ENCODE measurements around the gene SNCG. TPM values are rescaled to one million over a fixed set of nuclear protein-coding genes. Genes with fewer than 3 reads are reported as not detected.
"Not testable (repeated sequence)": the region's sequence is repeated elsewhere in the genome, so short reads cannot be mapped to it uniquely, and the experiment has no call there.

SNCG gene
- total RNA-seq, 2 experiments from 2014 or later: not detected

GRCh38 chr10:86974484-86974883 is 16.1 kb downstream of the SNCG start:
- no peak overlapping the region for H3K27ac Mint-ChIP-seq
- H3K9me3 Mint-ChIP-seq: no peaks in the 10 kb centered on the region
- POLR2A ChIA-PET: no interaction called here
- H3K4me1 Mint-ChIP-seq: peaks cover 22% of the 10 kb centered on the region
- peaks cover 28% of the 10 kb centered on the region for H3K27me3 Mint-ChIP-seq
- CTCF ChIA-PET: interaction anchor here (1.6 kb wide), 1 partner anchor 14 kb away, joined by 4 read pairs; no protein-coding TSS in a partner anchor
- no peak overlapping the region for H3K4me3 Mint-ChIP-seq
- no peak for DNase-seq
- H3K36me3 Mint-ChIP-seq (ENCODE audit: low read depth): no peaks in the 10 kb centered on the region

GRCh38 chr10:86976362-86977056 is 18.1 kb downstream of the SNCG start:
- H3K4me1 Mint-ChIP-seq: peaks cover 10% of the 10 kb centered on the region
- ChIA-PET CTCF (interaction anchor here (1.2 kb wide), 1 partner anchor 37 kb away, joined by 3 read pairs; no protein-coding TSS in a partner anchor), POLR2A (interaction anchor here (1.3 kb wide), 1 partner anchor 10 kb away, joined by 3 read pairs; no protein-coding TSS in a partner anchor)
- H3K4me3 Mint-ChIP-seq: no peak overlapping the region
- no peaks in the 10 kb centered on the region for H3K9me3 Mint-ChIP-seq
- peaks cover 27% of the 10 kb centered on the region for H3K27me3 Mint-ChIP-seq
- no peak overlapping the region for H3K27ac Mint-ChIP-seq
- DNase-seq: no peak
- H3K36me3 Mint-ChIP-seq (ENCODE audit: low read depth): no peaks in the 10 kb centered on the region

GRCh38 chr10:86978457-86978856 is 20.1 kb downstream of the SNCG start:
- H3K4me1 Mint-ChIP-seq; DNase-seq; CTCF ChIA-PET; H3K27ac Mint-ChIP-seq; POLR2A ChIA-PET; H3K4me3 Mint-ChIP-seq; H3K9me3 Mint-ChIP-seq; H3K36me3 Mint-ChIP-seq (ENCODE audit: low read depth): not testable (repeated sequence)
- H3K27me3 Mint-ChIP-seq: peaks cover 13% of the 10 kb centered on the region

GRCh38 chr10:86979296-86979818 is 21.0 kb downstream of the SNCG start:
- DNase-seq: no peak
- H3K4me1 Mint-ChIP-seq: no peaks in the 10 kb centered on the region
- H3K27me3 Mint-ChIP-seq: peaks cover 10% of the 10 kb centered on the region
- CTCF ChIA-PET: no interaction called here
- H3K36me3 Mint-ChIP-seq (ENCODE audit: low read depth): no peaks in the 10 kb centered on the region
- no peak overlapping the region for H3K27ac Mint-ChIP-seq
- no peak overlapping the region for H3K4me3 Mint-ChIP-seq
- H3K9me3 Mint-ChIP-seq: no peaks in the 10 kb centered on the region
- POLR2A ChIA-PET: no interaction called here

- no peaks in the 10 kb centered on the region for H3K4me1 Mint-ChIP-seq
- peaks cover 10% of the 10 kb centered on the region for H3K27me3 Mint-ChIP-seq
- H3K4me3 Mint-ChIP-seq: no peak overlapping the region
- H3K36me3 Mint-ChIP-seq (ENCODE audit: low read depth): no peaks in the 10 kb centered on the region
- ChIA-PET CTCF (no interaction called here), POLR2A (no interaction called here)
- H3K27ac Mint-ChIP-seq: no peak overlapping the region
- no peak for DNase-seq
- no peaks in the 10 kb centered on the region for H3K9me3 Mint-ChIP-seq
Observed at GRCh38 chr10:86979977-86980448, 21.6 kb downstream of the SNCG start.

GRCh38 chr10:86981020-86981419 is 22.6 kb downstream of the SNCG start:
- H3K36me3 Mint-ChIP-seq (ENCODE audit: low read depth); H3K27ac Mint-ChIP-seq; H3K9me3 Mint-ChIP-seq; DNase-seq; H3K4me3 Mint-ChIP-seq; CTCF ChIA-PET; H3K4me1 Mint-ChIP-seq; POLR2A ChIA-PET; H3K27me3 Mint-ChIP-seq: not testable (repeated sequence)

GRCh38 chr10:86981716-86982115 is 23.3 kb downstream of the SNCG start:
- Mint-ChIP-seq H3K27me3 (peaks cover 12% of the 10 kb centered on the region), H3K9me3 (no peaks in the 10 kb centered on the region), H3K36me3 (ENCODE audit: low read depth) (no peaks in the 10 kb centered on the region), H3K4me3 (no peak overlapping the region), H3K27ac (no peak overlapping the region), H3K4me1 (no peaks in the 10 kb centered on the region)
- ChIA-PET POLR2A (no interaction called here), CTCF (no interaction called here)
- no peak for DNase-seq

- DNase-seq; H3K36me3 Mint-ChIP-seq (ENCODE audit: low read depth); CTCF ChIA-PET; H3K9me3 Mint-ChIP-seq; H3K27ac Mint-ChIP-seq; H3K4me1 Mint-ChIP-seq; POLR2A ChIA-PET; H3K4me3 Mint-ChIP-seq: not testable (repeated sequence)
- H3K27me3 Mint-ChIP-seq: peaks cover 21% of the 10 kb centered on the region
Observed at GRCh38 chr10:86984498-86984897, 26.1 kb downstream of the SNCG start.

- no peak for DNase-seq
- no peaks in the 10 kb centered on the region for H3K36me3 Mint-ChIP-seq (ENCODE audit: low read depth)
- H3K9me3 Mint-ChIP-seq: no peaks in the 10 kb centered on the region
- no peak overlapping the region for H3K27ac Mint-ChIP-seq
- no peaks in the 10 kb centered on the region for H3K4me1 Mint-ChIP-seq
- POLR2A ChIA-PET: no interaction called here
- H3K4me3 Mint-ChIP-seq: no peak overlapping the region
- CTCF ChIA-PET: no interaction called here
- peaks cover 30% of the 10 kb centered on the region for H3K27me3 Mint-ChIP-seq
Observed at GRCh38 chr10:86988520-86988919, 30.1 kb downstream of the SNCG start.

- H3K27me3 Mint-ChIP-seq: peaks cover 27% of the 10 kb centered on the region
- DNase-seq; H3K27ac Mint-ChIP-seq; H3K4me3 Mint-ChIP-seq; CTCF ChIA-PET; H3K9me3 Mint-ChIP-seq; H3K36me3 Mint-ChIP-seq (ENCODE audit: low read depth); H3K4me1 Mint-ChIP-seq: not testable (repeated sequence)
- POLR2A ChIA-PET: interaction anchor here (0.6 kb wide), 1 partner anchor 225 kb away, joined by 3 read pairs; no protein-coding TSS in a partner anchor
Observed at GRCh38 chr10:86991362-86991761, 33.0 kb downstream of the SNCG start.

- CTCF ChIA-PET: no interaction called here
- no peak for DNase-seq
- Mint-ChIP-seq H3K4me3 (no peak overlapping the region), H3K36me3 (ENCODE audit: low read depth) (no peaks in the 10 kb centered on the region), H3K4me1 (no peaks in the 10 kb centered on the region), H3K9me3 (no peaks in the 10 kb centered on the region), H3K27me3 (peaks cover 21% of the 10 kb centered on the region), H3K27ac (no peak overlapping the region)
- POLR2A ChIA-PET: no interaction called here
Observed at GRCh38 chr10:86992456-86992855, 34.1 kb downstream of the SNCG start.

- no peaks in the 10 kb centered on the region for H3K4me1 Mint-ChIP-seq
- no peaks in the 10 kb centered on the region for H3K9me3 Mint-ChIP-seq
- ChIA-PET CTCF (no interaction called here), POLR2A (no interaction called here)
- H3K36me3 Mint-ChIP-seq (ENCODE audit: low read depth): no peaks in the 10 kb centered on the region
- H3K27ac Mint-ChIP-seq: no peak overlapping the region
- peaks cover 21% of the 10 kb centered on the region for H3K27me3 Mint-ChIP-seq
- H3K4me3 Mint-ChIP-seq: no peak overlapping the region
- no peak for DNase-seq
Observed at GRCh38 chr10:86992929-86993328, 34.5 kb downstream of the SNCG start.

- H3K36me3 Mint-ChIP-seq (ENCODE audit: low read depth); H3K4me1 Mint-ChIP-seq; POLR2A ChIA-PET: not testable (repeated sequence)
Observed at GRCh38 chr10:86999802-87000403, 41.5 kb downstream of the SNCG start.

GRCh38 chr10:87000491-87000890 is 42.1 kb downstream of the SNCG start:
- H3K9me3 Mint-ChIP-seq: no peaks in the 10 kb centered on the region
- peaks cover 3% of the 10 kb centered on the region for H3K4me1 Mint-ChIP-seq
- POLR2A ChIA-PET: no interaction called here
- CTCF ChIA-PET: no interaction called here
- no peak overlapping the region for H3K27ac Mint-ChIP-seq
- DNase-seq: no peak
- no peak overlapping the region for H3K4me3 Mint-ChIP-seq
- no peaks in the 10 kb centered on the region for H3K27me3 Mint-ChIP-seq
- no peaks in the 10 kb centered on the region for H3K36me3 Mint-ChIP-seq (ENCODE audit: low read depth)

More at GRCh38 chr10:86999802-87000403, 41.5 kb downstream of the SNCG start:
- CTCF ChIA-PET, DNase-seq, H3K9me3 Mint-ChIP-seq, H3K4me3 Mint-ChIP-seq, H3K27me3 Mint-ChIP-seq, H3K27ac Mint-ChIP-seq: not testable (repeated sequence)
